WTC11 (cell line): ENCODE data around the gene CD164. TPM values are rescaled to one million over a fixed set of nuclear protein-coding genes. Genes with fewer than 3 reads are reported as not detected.

Source experiments
- ATAC-seq: fragments of 200-7000 bp; cut with Tn5 transposase; 2 replicates; pipeline ENCODE4 v1.10.0; 2021; ENCODE audit warnings: mild to moderate bottlenecking, moderate library complexity
- CTCF ChIA-PET: fragments of 300-600 bp; sonication (Branson Sonifier 250); formaldehyde crosslinking; loops from one replicate; lab custom pipeline; 2021; ENCODE audit warnings: antibody characterized with exemption; lab: Charles Lee
- POLR2A ChIA-PET: fragments of 350-600 bp; sonication (Branson Sonifier 250); formaldehyde crosslinking; loops from one replicate; lab custom pipeline; 2021; ENCODE audit warnings: antibody characterized with exemption; lab: Charles Lee
- DNase-seq: peaks from one replicate; pipeline ENCODE4 v3.0.0; 2021; ENCODE audit warnings: low spot score
- H3K27ac Mint-ChIP-seq: 2 replicates; pipeline ENCODE4 v1.8.0; 2021; ENCODE audit warnings: mixed read lengths
- H3K27me3 Mint-ChIP-seq: 2 replicates; pipeline ENCODE4 v1.8.0; 2021; ENCODE audit warnings: low read depth, mild to moderate bottlenecking, moderate library complexity, mixed read lengths
- H3K36me3 Mint-ChIP-seq: 2 replicates; pipeline ENCODE4 v1.8.0; 2021; ENCODE audit warnings: mixed read lengths
- H3K4me1 Mint-ChIP-seq: 2 replicates; pipeline ENCODE4 v1.8.0; 2022; ENCODE audit warnings: mixed read lengths
- H3K4me3 Mint-ChIP-seq: 2 replicates; pipeline ENCODE4 v1.8.0; 2021; ENCODE audit warnings: mild to moderate bottlenecking, moderate library complexity, mixed read lengths
- H3K9me3 Mint-ChIP-seq: 2 replicates; pipeline ENCODE4 v1.8.0; 2021; ENCODE audit warnings: mixed read lengths
- AFF4 ChIP-seq: sonication (generic); formaldehyde crosslinking; IDR thresholded peaks from 2 replicates; pipeline ENCODE4 v1.8.1; 2023; ENCODE audit warnings: mild to moderate bottlenecking, missing genetic modification reagents, borderline replicate concordance
- ARID4B ChIP-seq: sonication (generic); formaldehyde crosslinking; IDR thresholded peaks from 2 replicates; pipeline ENCODE4 v1.8.0; 2023; ENCODE audit warnings: missing genetic modification reagents, mild to moderate bottlenecking, borderline replicate concordance
- E2F5 ChIP-seq: sonication (generic); formaldehyde crosslinking; IDR thresholded peaks from 2 replicates; pipeline ENCODE4 v1.8.1; 2022; ENCODE audit warnings: mild to moderate bottlenecking, moderate library complexity, missing genetic modification reagents
- ELF4 ChIP-seq: sonication (generic); formaldehyde crosslinking; IDR thresholded peaks from 2 replicates; pipeline ENCODE4 v1.8.1; 2022; ENCODE audit warnings: low read depth, mild to moderate bottlenecking, moderate library complexity, missing genetic modification reagents
- EMX1 ChIP-seq: fragments of 250-450 bp; sonication (Bioruptor Pico); IDR thresholded peaks from 2 replicates; pipeline ENCODE4 v1.8.0; 2021; ENCODE audit warnings: mild to moderate bottlenecking
- ESRRA ChIP-seq: sonication (generic); formaldehyde crosslinking; IDR thresholded peaks from 2 replicates; pipeline ENCODE4 v1.8.1; 2022; ENCODE audit warnings: mild to moderate bottlenecking, missing genetic modification reagents, borderline replicate concordance
- GRHL2 ChIP-seq: fragments of 250-450 bp; sonication (Bioruptor Pico); IDR thresholded peaks from 2 replicates; pipeline ENCODE4 v1.8.0; 2022; ENCODE audit warnings: mild to moderate bottlenecking, moderate library complexity; ENCODE audit not compliant: insufficient replicate concordance, severe bottlenecking
- HMGA2 ChIP-seq: fragments of 250-450 bp; sonication (Bioruptor Pico); IDR thresholded peaks from 2 replicates; pipeline ENCODE4 v1.4.0; 2021; ENCODE audit warnings: mild to moderate bottlenecking, moderate library complexity
- HMGXB4 ChIP-seq: sonication (generic); formaldehyde crosslinking; IDR thresholded peaks from 2 replicates; pipeline ENCODE4 v1.8.1; 2023; ENCODE audit warnings: mild to moderate bottlenecking, moderate library complexity, missing genetic modification reagents
- IRF1 ChIP-seq: sonication (generic); formaldehyde crosslinking; IDR thresholded peaks from 2 replicates; pipeline ENCODE4 v1.8.0; 2023; ENCODE audit warnings: missing genetic modification reagents
- IRF2 ChIP-seq: sonication (generic); formaldehyde crosslinking; IDR thresholded peaks from 2 replicates; pipeline ENCODE4 v1.8.0; 2022; ENCODE audit warnings: low read depth, missing genetic modification reagents, borderline replicate concordance
- MLX ChIP-seq: sonication (generic); formaldehyde crosslinking; IDR thresholded peaks from 2 replicates; pipeline ENCODE4 v1.8.1; 2023; ENCODE audit warnings: mild to moderate bottlenecking, missing genetic modification reagents, moderate library complexity
- NFATC4 ChIP-seq: fragments of 250-450 bp; sonication (Bioruptor Pico); IDR thresholded peaks from 2 replicates; pipeline ENCODE4 v1.9.0; 2021; ENCODE audit warnings: mild to moderate bottlenecking
- NR1H2 ChIP-seq: sonication (generic); formaldehyde crosslinking; IDR thresholded peaks from 2 replicates; pipeline ENCODE4 v1.9.0; 2021; ENCODE audit warnings: mild to moderate bottlenecking, moderate library complexity, missing genetic modification reagents
- NR2C2 ChIP-seq: sonication (generic); formaldehyde crosslinking; IDR thresholded peaks from 2 replicates; pipeline ENCODE4 v1.8.0; 2022; ENCODE audit warnings: mild to moderate bottlenecking, missing genetic modification reagents
- OVOL2 ChIP-seq: fragments of 250-450 bp; sonication (Bioruptor Pico); IDR thresholded peaks from 2 replicates; pipeline ENCODE4 v1.9.0; 2021; ENCODE audit warnings: mild to moderate bottlenecking, borderline replicate concordance
- ZMAT4 ChIP-seq: fragments of 250-450 bp; sonication (Bioruptor Pico); IDR thresholded peaks from 2 replicates; pipeline ENCODE4 v1.9.0; 2021; ENCODE audit warnings: mild to moderate bottlenecking
- ZNF138 ChIP-seq: sonication (generic); formaldehyde crosslinking; conservative IDR thresholded peaks from 2 replicates; pipeline ENCODE4 v1.8.1; 2022; ENCODE audit warnings: mild to moderate bottlenecking, moderate library complexity, missing genetic modification reagents
- ZNF232 ChIP-seq: sonication (generic); formaldehyde crosslinking; IDR thresholded peaks from 2 replicates; pipeline ENCODE4 v1.8.0; 2022; ENCODE audit warnings: mild to moderate bottlenecking, missing genetic modification reagents
- ZNF396 ChIP-seq: fragments of 250-450 bp; sonication (Bioruptor Pico); IDR thresholded peaks from 2 replicates; pipeline ENCODE4 v1.8.0; 2021; ENCODE audit warnings: mild to moderate bottlenecking, moderate library complexity, borderline replicate concordance
- ZNF671 ChIP-seq: fragments of 250-450 bp; sonication (Bioruptor Pico); IDR thresholded peaks from 2 replicates; pipeline ENCODE4 v1.8.0; 2021; ENCODE audit warnings: mild to moderate bottlenecking
- total RNA-seq: library from RNA; stranded (reverse); gene quantifications from 3 replicates; pipeline ENCODE4 v1.2.3, GENCODE V29; 2021

CD164 gene
- total RNA-seq, 1 experiment from 2014 or later, result 74.9 TPM

GRCh38 chr6:109381747-109382575, at the start of gene CD164 (continued):
- TF ChIP-seq HMGXB4 (CRISPR knock-in tag) (no peak; the same call in none of the 2 replicates), ZNF671 (CRISPR knock-in tag) (no peak), HMGA2 (CRISPR knock-in tag) (no peak), ARID4B (CRISPR knock-in tag) (peak; percentile 80; the same call in 1 of the 2 replicates), NFATC4 (CRISPR knock-in tag) (no peak), GRHL2 (CRISPR knock-in tag) (no peak), ZMAT4 (no peak), NR2C2 (CRISPR knock-in tag) (no peak; the same call in 1 of the 2 replicates), AFF4 (no peak), ZNF232 (no peak), E2F5 (CRISPR knock-in tag) (peak; percentile 83; the same call in 1 of the 2 replicates)

GRCh38 chr6:109429496-109429895, 47.2 kb upstream of the CD164 start:
- ChIA-PET CTCF (interaction anchor here (0.6 kb wide), 1 partner anchor 322 kb away, joined by 3 read pairs; no protein-coding TSS in a partner anchor), POLR2A (no interaction called here)
- DNase-seq (no peak), ATAC-seq (no peak)
- Mint-ChIP-seq H3K27me3 (no peaks in the 10 kb centered on the region; the same call in 1 of the 2 replicates), H3K4me1 (no peaks in the 10 kb centered on the region), H3K36me3 (no peaks in the 10 kb centered on the region), H3K9me3 (no peaks in the 10 kb centered on the region), H3K4me3 (no peak overlapping the region), H3K27ac (no peak overlapping the region)
- TF ChIP-seq ESRRA (CRISPR knock-in tag) (no peak), ZNF232 (no peak), IRF2 (CRISPR knock-in tag) (no peak), IRF1 (CRISPR knock-in tag) (no peak), ELF4 (no peak), EMX1 (CRISPR knock-in tag) (no peak), ZNF396 (CRISPR knock-in tag) (no peak), GRHL2 (CRISPR knock-in tag) (no peak), NR1H2 (no peak), ZNF138 (no peak), MLX (CRISPR knock-in tag) (no peak), OVOL2 (CRISPR knock-in tag) (no peak)
